ENCODE results near the gene LRRK1. TPM values are rescaled to one million over a fixed set of nuclear protein-coding genes. Genes with fewer than 3 reads are reported as not detected.

LRRK1 gene
- total RNA-seq, 1 donor from 2014 or later: 6.6 TPM

GRCh38 chr15:101108791-101109190, 189.6 kb downstream of the LRRK1 start:
- Histone ChIP-seq H3K36me3 (ENCODE audit: control insufficient read depth, insufficient read depth, low read length) (no peaks in the 10 kb centered on the region), H3K27me3 (ENCODE audit: control insufficient read depth, insufficient read depth, low read length) (no peaks in the 10 kb centered on the region), H3K4me3 (ENCODE audit: low read depth, low read length) (no peak overlapping the region)
- DNase-seq (ENCODE audit: low read depth): no peak
- no peak for TF ChIP-seq CTCF (IDR thresholded peaks at IDR 0.05; ENCODE audit: insufficient read depth, low read length, poor library complexity, severe bottlenecking)

- Histone ChIP-seq H3K4me3 (ENCODE audit: low read depth, low read length) (no peak overlapping the region), H3K36me3 (ENCODE audit: control insufficient read depth, insufficient read depth, low read length) (no peaks in the 10 kb centered on the region), H3K27me3 (ENCODE audit: control insufficient read depth, insufficient read depth, low read length) (no peaks in the 10 kb centered on the region)
- DNase-seq (ENCODE audit: low read depth): no peak
- TF ChIP-seq CTCF (IDR thresholded peaks at IDR 0.05; ENCODE audit: insufficient read depth, low read length, poor library complexity, severe bottlenecking): no peak
These were observed 191.8 kb downstream of the LRRK1 start for GRCh38 chr15:101110681-101111569.

DNA sequence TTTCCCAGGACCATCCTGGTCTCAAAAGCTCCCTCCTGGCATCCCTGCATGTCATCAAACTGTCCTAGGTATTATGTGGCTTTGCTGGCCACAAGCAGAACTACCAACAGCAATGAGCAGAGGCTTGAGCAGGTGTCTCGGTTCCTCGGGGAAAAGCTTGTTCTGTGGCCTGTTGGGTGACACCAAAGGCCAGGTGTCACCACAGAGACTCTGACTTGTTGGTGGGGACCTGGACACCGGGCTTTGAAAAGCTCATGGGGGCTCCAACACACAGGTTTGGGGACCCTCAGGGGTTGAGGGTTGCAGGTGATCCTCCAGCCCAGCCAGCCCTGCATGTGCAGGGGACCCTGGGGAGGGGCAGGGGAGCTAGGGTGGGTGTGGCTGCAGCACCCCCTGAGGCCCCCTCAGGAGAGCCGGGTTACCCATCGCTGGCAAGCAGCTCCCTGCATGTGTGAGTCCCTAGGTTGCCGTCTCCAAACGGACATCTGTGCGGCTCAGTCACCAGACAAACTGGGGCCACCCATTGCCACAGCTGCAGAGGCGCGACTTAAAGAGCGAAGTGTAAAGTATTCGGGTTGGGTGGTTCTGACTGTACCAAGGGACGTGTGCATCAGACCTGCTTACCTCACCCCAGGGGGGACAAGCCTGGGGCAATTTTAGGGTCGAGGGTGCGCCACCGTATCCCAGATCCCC, 192.6 kb downstream of the LRRK1 start:
- Histone ChIP-seq H3K36me3 (ENCODE audit: control insufficient read depth, insufficient read depth, low read length) (no peaks in the 10 kb centered on the region), H3K27me3 (ENCODE audit: control insufficient read depth, insufficient read depth, low read length) (no peaks in the 10 kb centered on the region), H3K4me3 (ENCODE audit: low read depth, low read length) (no peak overlapping the region)
- no peak for TF ChIP-seq CTCF (IDR thresholded peaks at IDR 0.05; ENCODE audit: insufficient read depth, low read length, poor library complexity, severe bottlenecking)
- DNase-seq (ENCODE audit: low read depth): no peak

GRCh38 chr15:101112336-101113113, 193.4 kb downstream of the LRRK1 start:
- Histone ChIP-seq H3K36me3 (ENCODE audit: control insufficient read depth, insufficient read depth, low read length) (no peaks in the 10 kb centered on the region), H3K27me3 (ENCODE audit: control insufficient read depth, insufficient read depth, low read length) (no peaks in the 10 kb centered on the region), H3K4me3 (ENCODE audit: low read depth, low read length) (no peak overlapping the region)
- DNase-seq (ENCODE audit: low read depth): no peak
- TF ChIP-seq CTCF (IDR thresholded peaks at IDR 0.05; ENCODE audit: insufficient read depth, low read length, poor library complexity, severe bottlenecking): no peak

DNA sequence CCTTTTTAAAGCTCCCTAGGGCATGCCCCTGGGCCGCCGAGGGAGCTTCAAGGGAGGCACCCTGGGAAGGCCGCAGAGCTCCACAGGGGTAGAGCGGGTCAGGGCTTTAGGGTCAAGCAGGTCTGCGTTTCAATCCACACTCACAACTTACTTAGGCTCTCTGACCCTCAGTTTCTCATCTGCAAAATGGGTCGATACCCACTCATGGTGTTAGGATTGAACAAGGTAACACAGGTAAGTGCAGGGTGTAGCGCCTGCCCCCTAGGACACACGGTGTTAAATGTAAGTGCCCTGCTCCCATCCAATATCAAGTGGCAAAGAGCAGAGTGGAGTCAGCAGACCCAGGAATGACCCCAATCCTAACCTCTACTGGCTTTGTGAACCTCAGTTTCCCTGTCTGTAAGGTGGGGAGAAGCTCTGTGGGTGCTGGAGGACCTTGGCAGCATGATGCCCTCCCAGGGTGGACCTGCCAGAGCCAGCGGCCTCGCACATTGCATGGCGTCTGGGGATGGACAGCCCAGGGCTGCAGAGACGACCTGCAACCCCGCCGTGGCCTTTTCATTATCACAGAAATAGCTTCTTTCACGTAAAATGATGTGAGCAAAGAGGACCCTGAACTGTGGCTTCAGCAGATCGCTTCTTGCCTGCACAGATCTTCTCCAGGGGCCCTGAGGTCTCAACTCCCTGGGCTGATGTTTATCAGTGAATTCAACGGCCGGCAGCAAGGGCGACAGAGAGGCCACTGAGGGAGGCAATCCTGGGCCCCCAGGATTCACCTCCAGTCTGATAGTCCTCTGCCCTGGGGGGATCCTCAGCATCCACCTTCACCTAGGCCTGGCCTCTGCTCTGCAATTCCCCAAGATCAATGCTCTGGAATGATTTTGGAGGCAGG, 194.2 kb downstream of the LRRK1 start:
- H3K4me3 ChIP-seq (ENCODE audit: low read depth, low read length): no peak overlapping the region
- TF ChIP-seq CTCF (IDR thresholded peaks at IDR 0.05; ENCODE audit: insufficient read depth, low read length, poor library complexity, severe bottlenecking): no peak
- no peak for DNase-seq (ENCODE audit: low read depth)
- H3K27me3 ChIP-seq (ENCODE audit: control insufficient read depth, insufficient read depth, low read length): no peaks in the 10 kb centered on the region
- no peaks in the 10 kb centered on the region for H3K36me3 ChIP-seq (ENCODE audit: control insufficient read depth, insufficient read depth, low read length)

Data from kidney epithelial cell (primary cell).